Measurements from ENCODE around the gene PCDHGC4.

The PCDHGC4 gene

GRCh38 chr5:141533897-141534296 is 49.1 kb downstream of the PCDHGC4 start:
- H3K4me1 ChIP-seq (ENCODE audit: insufficient read depth, low read length) = peaks cover 3% of the 10 kb centered on the region
- H3K4me3 ChIP-seq (ENCODE audit: low read length) = no peak overlapping the region
- H3K36me3 ChIP-seq (ENCODE audit: insufficient read depth, low read length) = peaks cover 22% of the 10 kb centered on the region
- H3K9me3 ChIP-seq (ENCODE audit: low read length) = no peaks in the 10 kb centered on the region
- no peaks in the 10 kb centered on the region for H3K27me3 ChIP-seq (ENCODE audit: insufficient read depth, low read length)
- H2AFZ ChIP-seq (ENCODE audit: low read depth, low read length) = no peak overlapping the region

DNA sequence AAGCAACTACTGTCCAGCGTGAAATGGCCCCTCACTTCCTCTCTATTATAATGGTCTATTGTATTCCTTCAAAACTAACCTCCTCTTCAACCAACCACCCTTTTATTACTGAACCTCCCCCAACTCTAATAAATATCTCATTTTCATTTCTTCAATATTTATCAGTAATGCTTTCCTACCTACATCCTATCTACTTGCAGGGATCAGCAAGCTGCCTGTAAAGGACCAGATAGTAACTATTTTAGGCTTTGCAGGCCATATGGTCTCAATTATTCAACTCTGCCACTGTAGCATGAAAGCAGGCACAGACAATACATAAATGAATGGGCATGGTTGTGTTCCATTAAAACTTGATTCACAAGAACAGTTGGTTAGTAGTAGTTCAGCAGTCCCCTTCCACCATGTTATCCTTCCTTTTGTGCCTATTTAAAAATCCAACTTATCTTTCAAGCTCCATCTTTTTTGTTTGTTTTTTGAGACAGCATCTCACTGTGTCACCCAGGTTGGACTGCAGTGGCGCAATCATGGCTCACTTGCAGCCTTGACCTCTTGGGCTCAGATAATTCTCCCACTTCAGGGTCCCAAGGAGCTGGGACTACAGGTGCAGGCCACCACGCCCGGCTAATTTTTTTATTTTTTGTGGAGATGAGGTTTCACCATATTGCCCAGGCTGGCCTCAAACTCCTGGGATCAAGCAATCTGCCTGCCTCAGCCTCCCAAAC is 49.8 kb downstream of the PCDHGC4 start:
- no peaks in the 10 kb centered on the region for H3K9me3 ChIP-seq (ENCODE audit: low read length)
- peaks cover 14% of the 10 kb centered on the region for H3K36me3 ChIP-seq (ENCODE audit: insufficient read depth, low read length)
- no peak overlapping the region for H3K4me3 ChIP-seq (ENCODE audit: low read length)
- no peaks in the 10 kb centered on the region for H3K27me3 ChIP-seq (ENCODE audit: insufficient read depth, low read length)
- peaks cover 3% of the 10 kb centered on the region for H3K4me1 ChIP-seq (ENCODE audit: insufficient read depth, low read length)
- no peak overlapping the region for H2AFZ ChIP-seq (ENCODE audit: low read depth, low read length)

All from neuron (in vitro differentiated cells).